ENCODE data around the gene VAPA. TPM values are rescaled to one million over a fixed set of nuclear protein-coding genes. Genes with fewer than 3 reads are reported as not detected.

Gene VAPA
- total and polyA plus RNA-seq, 2 donors (not counting 1 experiment from before 2014, with no cell fraction given): 235 to 420 TPM

GRCh38 chr18:9905401-9905922, 8.4 kb upstream of the VAPA start:
- DNase-seq (ENCODE audit: low read depth in 2 of 2): peak in 1 of 2 donors; percentile 39
- no peak overlapping the region for H3K27ac ChIP-seq (ENCODE audit: insufficient read depth, low read length)
- H2AFZ ChIP-seq (ENCODE audit: low read length): no peak overlapping the region
- H3K4me1 ChIP-seq (ENCODE audit: control insufficient read depth, extremely low read depth, insufficient read depth, low read length): no peaks in the 10 kb centered on the region
- no peaks in the 10 kb centered on the region for H4K20me1 ChIP-seq (ENCODE audit: control insufficient read depth, extremely low read depth, insufficient read depth, low read length)
- H3K36me3 ChIP-seq (ENCODE audit: control insufficient read depth, insufficient read depth, low read length): no peaks in the 10 kb centered on the region
- H3K4me3 ChIP-seq (replicated peaks in 1 of 4; ENCODE audit: control extremely low read depth in 1 of 4, insufficient read depth in 1 of 4, low read depth in 3 of 4, low read length in 4 of 4): no peak overlapping the region
- no peaks in the 10 kb centered on the region for H3K79me2 ChIP-seq (ENCODE audit: control insufficient read depth, insufficient read depth, low read length)
- H3K9me3 ChIP-seq (ENCODE audit: control insufficient read depth, insufficient read depth, low read depth, low read length): no peaks in the 10 kb centered on the region
- peaks cover 6% of the 10 kb centered on the region for H3K27me3 ChIP-seq (ENCODE audit: control insufficient read depth, insufficient read depth, low read length)
- TF ChIP-seq EZH2 (IDR thresholded peaks at IDR 0.05; ENCODE audit: low read length, missing control alignments) (no peak), CTCF (conservative IDR thresholded peaks at IDR 0.05 in 1 of 2, IDR thresholded peaks at IDR 0.05 in 1 of 2; ENCODE audit: low read depth in 1 of 2, low read length in 2 of 2) (no peak)
- no peak overlapping the region for H3K4me2 ChIP-seq (ENCODE audit: extremely low read depth, insufficient read depth, low read length)
- H3K9ac ChIP-seq (ENCODE audit: insufficient read depth, low read length): no peak overlapping the region

GRCh38 chr18:9906481-9906880, 7.3 kb upstream of the VAPA start:
- no peaks in the 10 kb centered on the region for H3K36me3 ChIP-seq (ENCODE audit: control insufficient read depth, insufficient read depth, low read length)
- no peak overlapping the region for H3K9ac ChIP-seq (ENCODE audit: insufficient read depth, low read length)
- no peaks in the 10 kb centered on the region for H3K4me1 ChIP-seq (ENCODE audit: control insufficient read depth, extremely low read depth, insufficient read depth, low read length)
- peaks cover 6% of the 10 kb centered on the region for H3K27me3 ChIP-seq (ENCODE audit: control insufficient read depth, insufficient read depth, low read length)
- no peaks in the 10 kb centered on the region for H4K20me1 ChIP-seq (ENCODE audit: control insufficient read depth, extremely low read depth, insufficient read depth, low read length)
- no peak overlapping the region for H2AFZ ChIP-seq (ENCODE audit: low read length)
- no peak overlapping the region for H3K4me3 ChIP-seq (replicated peaks in 1 of 4; ENCODE audit: control extremely low read depth in 1 of 4, insufficient read depth in 1 of 4, low read depth in 3 of 4, low read length in 4 of 4)
- H3K9me3 ChIP-seq (ENCODE audit: control insufficient read depth, insufficient read depth, low read depth, low read length): no peaks in the 10 kb centered on the region
- no peaks in the 10 kb centered on the region for H3K79me2 ChIP-seq (ENCODE audit: control insufficient read depth, insufficient read depth, low read length)
- DNase-seq (ENCODE audit: low read depth in 2 of 2): no peak
- no peak overlapping the region for H3K27ac ChIP-seq (ENCODE audit: insufficient read depth, low read length)
- TF ChIP-seq EZH2 (IDR thresholded peaks at IDR 0.05; ENCODE audit: low read length, missing control alignments): no peak
- no peak for TF ChIP-seq CTCF (conservative IDR thresholded peaks at IDR 0.05 in 1 of 2, IDR thresholded peaks at IDR 0.05 in 1 of 2; ENCODE audit: low read depth in 1 of 2, low read length in 2 of 2)
- no peak overlapping the region for H3K4me2 ChIP-seq (ENCODE audit: extremely low read depth, insufficient read depth, low read length)

GRCh38 chr18:9907867-9908266, 5.9 kb upstream of the VAPA start:
- DNase-seq (ENCODE audit: low read depth in 2 of 2): no peak
- H3K4me3 ChIP-seq (replicated peaks in 1 of 4; ENCODE audit: control extremely low read depth in 1 of 4, insufficient read depth in 1 of 4, low read depth in 3 of 4, low read length in 4 of 4): no peak overlapping the region
- H3K27ac ChIP-seq (ENCODE audit: insufficient read depth, low read length): no peak overlapping the region
- no peaks in the 10 kb centered on the region for H3K4me1 ChIP-seq (ENCODE audit: control insufficient read depth, extremely low read depth, insufficient read depth, low read length)
- H3K27me3 ChIP-seq (ENCODE audit: control insufficient read depth, insufficient read depth, low read length): peaks cover 6% of the 10 kb centered on the region
- H4K20me1 ChIP-seq (ENCODE audit: control insufficient read depth, extremely low read depth, insufficient read depth, low read length): no peaks in the 10 kb centered on the region
- H3K79me2 ChIP-seq (ENCODE audit: control insufficient read depth, insufficient read depth, low read length): no peaks in the 10 kb centered on the region
- TF ChIP-seq CTCF (conservative IDR thresholded peaks at IDR 0.05 in 1 of 2, IDR thresholded peaks at IDR 0.05 in 1 of 2; ENCODE audit: low read depth in 1 of 2, low read length in 2 of 2): no peak
- no peak for TF ChIP-seq EZH2 (IDR thresholded peaks at IDR 0.05; ENCODE audit: low read length, missing control alignments)
- no peak overlapping the region for H2AFZ ChIP-seq (ENCODE audit: low read length)
- H3K9me3 ChIP-seq (ENCODE audit: control insufficient read depth, insufficient read depth, low read depth, low read length): no peaks in the 10 kb centered on the region
- no peak overlapping the region for H3K4me2 ChIP-seq (ENCODE audit: extremely low read depth, insufficient read depth, low read length)
- no peaks in the 10 kb centered on the region for H3K36me3 ChIP-seq (ENCODE audit: control insufficient read depth, insufficient read depth, low read length)
- no peak overlapping the region for H3K9ac ChIP-seq (ENCODE audit: insufficient read depth, low read length)
